Putamen (tissue), 1 donor: ENCODE measurements around the gene MBOAT7.
A peak's percentile ranks its signal among the peaks of the same experiment; 100 is the strongest.
"Not testable (repeated sequence)": the region's sequence is repeated elsewhere in the genome, so short reads cannot be mapped to it uniquely, and the experiment has no call there.

Experiments used
- DNase-seq: peaks from one replicate; pipeline ENCODE4 v3.0.0-alpha.2; 2016; ENCODE audit warnings: low spot score

Gene MBOAT7

GRCh38 chr19:54189145-54189734 is at the start of gene MBOAT7:
Gene MBOAT7 (minus strand): TSS chr19:54189580. CDS start chr19:54188508, 1,072 bp downstream.
- no peak for DNase-seq

- no peak for DNase-seq
Measured at GRCh38 chr19:54233941-54234340, 44.6 kb upstream of the MBOAT7 start.

- DNase-seq = peak; percentile 84
Measured at GRCh38 chr19:54231077-54231931, 41.9 kb upstream of the MBOAT7 start.

- no peak for DNase-seq
Measured at GRCh38 chr19:54230031-54230430, 40.7 kb upstream of the MBOAT7 start.

GRCh38 chr19:54229146-54229545 is 39.8 kb upstream of the MBOAT7 start:
- DNase-seq = no peak

GRCh38 chr19:54224619-54225018 is 35.2 kb upstream of the MBOAT7 start:
- not testable (repeated sequence) for DNase-seq

GRCh38 chr19:54223937-54224281 is 34.5 kb upstream of the MBOAT7 start:
- not testable (repeated sequence) for DNase-seq

- DNase-seq = not testable (repeated sequence)
Measured at GRCh38 chr19:54223277-54223936, 34.0 kb upstream of the MBOAT7 start.

- DNase-seq = not testable (repeated sequence)
Measured at GRCh38 chr19:54222474-54223276, 33.3 kb upstream of the MBOAT7 start, which contains the start of gene LILRB3. Gene LILRB3 (minus strand): TSS chr19:54223007. CDS start chr19:54222976, 31 bp downstream.

- DNase-seq = not testable (repeated sequence)
Measured at GRCh38 chr19:54221947-54222346, 32.6 kb upstream of the MBOAT7 start.

- DNase-seq = not testable (repeated sequence)
Measured at GRCh38 chr19:54219702-54220101, 30.3 kb upstream of the MBOAT7 start.

- no peak for DNase-seq
Measured at GRCh38 chr19:54218960-54219661, 29.7 kb upstream of the MBOAT7 start.

- no peak for DNase-seq
Measured at GRCh38 chr19:54218259-54218658, 28.9 kb upstream of the MBOAT7 start.

- not testable (repeated sequence) for DNase-seq
Measured at GRCh38 chr19:54217517-54218247, 28.3 kb upstream of the MBOAT7 start.

GRCh38 chr19:54216869-54217268 is 27.5 kb upstream of the MBOAT7 start:
- DNase-seq = no peak

GRCh38 chr19:54214734-54215133 is 25.4 kb upstream of the MBOAT7 start:
- not testable (repeated sequence) for DNase-seq

GRCh38 chr19:54214217-54214616 is 24.8 kb upstream of the MBOAT7 start:
- not testable (repeated sequence) for DNase-seq

GRCh38 chr19:54211235-54211634 is 21.9 kb upstream of the MBOAT7 start:
- no peak for DNase-seq

- DNase-seq = peak; percentile 83
Measured at GRCh38 chr19:54209811-54210494, 20.6 kb upstream of the MBOAT7 start.
